Mesendoderm (in vitro differentiated cells): ENCODE data around the gene SIRT7.
"Not testable (repeated sequence)": the region's sequence is repeated elsewhere in the genome, so short reads cannot be mapped to it uniquely, and the experiment has no call there.

ENCODE experiments used
- DNase-seq: peaks from one replicate; pipeline ENCODE4 v3.0.0; 2013
- H2AK5ac ChIP-seq: 2 replicates; pipeline ENCODE4 v1.6.1; 2013; ENCODE audit warnings: low read length, inconsistent platforms
- H2BK120ac ChIP-seq: 2 replicates; pipeline ENCODE4 v1.6.1; 2013; ENCODE audit warnings: low read depth, mild to moderate bottlenecking, low read length, moderate library complexity, mixed read lengths
- H2BK15ac ChIP-seq: replicated peaks from 2 replicates; pipeline ENCODE4 v1.6.1; 2013; ENCODE audit warnings: low read depth, mild to moderate bottlenecking, moderate library complexity
- H2BK5ac ChIP-seq: 2 replicates; pipeline ENCODE4 v1.6.1; 2013; ENCODE audit warnings: low read length, inconsistent platforms
- H3K18ac ChIP-seq: 2 replicates; pipeline ENCODE4 v1.6.1; 2013; ENCODE audit warnings: mild to moderate bottlenecking, low read length, mixed read lengths
- H3K23ac ChIP-seq: one replicate; pipeline ENCODE4 v1.6.1; 2013; ENCODE audit warnings: low read length
- H3K27ac ChIP-seq: 2 replicates; pipeline ENCODE4 v1.5.1; 2013; ENCODE audit warnings: low read depth, mild to moderate bottlenecking, inconsistent platforms, low read length, moderate library complexity
- H3K27me3 ChIP-seq: 2 replicates; pipeline ENCODE4 v1.6.1; 2013; ENCODE audit warnings: low read length, control low read depth, mild to moderate bottlenecking, inconsistent platforms; ENCODE audit not compliant: insufficient read depth, poor library complexity
- H3K36me3 ChIP-seq: 2 replicates; pipeline ENCODE4 v1.6.1; 2013; ENCODE audit warnings: low read length, inconsistent platforms; ENCODE audit not compliant: control insufficient read depth, insufficient read depth
- H3K4ac ChIP-seq: one replicate; pipeline ENCODE4 v1.6.1; 2013; ENCODE audit warnings: low read depth, mild to moderate bottlenecking, low read length, moderate library complexity
- H3K4me1 ChIP-seq: 2 replicates; pipeline ENCODE4 v1.6.1; 2013; ENCODE audit warnings: low read depth, low read length, inconsistent platforms; ENCODE audit not compliant: control insufficient read depth
- H3K4me2 ChIP-seq: 2 replicates; pipeline ENCODE4 v1.6.1; 2013; ENCODE audit warnings: low read length
- H3K4me3 ChIP-seq: 2 replicates; pipeline ENCODE4 v1.5.1; 2013; ENCODE audit warnings: mild to moderate bottlenecking, low read length
- H3K56ac ChIP-seq: one replicate; pipeline ENCODE4 v1.6.1; 2013; ENCODE audit warnings: low read length
- H3K79me1 ChIP-seq: 2 replicates; pipeline ENCODE4 v1.6.1; 2013; ENCODE audit warnings: low read length, inconsistent platforms
- H3K79me2 ChIP-seq: 2 replicates; pipeline ENCODE4 v1.6.1; 2013; ENCODE audit warnings: mild to moderate bottlenecking, low read length; ENCODE audit not compliant: control insufficient read depth, insufficient read depth
- H3K9ac ChIP-seq: 2 replicates; pipeline ENCODE4 v1.6.1; 2013; ENCODE audit warnings: low read length, inconsistent platforms
- H4K5ac ChIP-seq: one replicate; pipeline ENCODE4 v1.6.1; 2013; ENCODE audit warnings: low read length
- H4K8ac ChIP-seq: one replicate; pipeline ENCODE4 v1.6.1; 2013; ENCODE audit warnings: low read depth, mild to moderate bottlenecking, control low read depth, low read length, moderate library complexity
- WGBS: extraction: QIAGEN DNeasy Blood & Tissue Kit; methylation state at CpG from one replicate; pipeline ENCODE4 v1.1.7; 2013; ENCODE audit warnings: low lambda C conversion rate, missing lambda C conversion rate; ENCODE audit not compliant: insufficient coverage; ENCODE audit errors: extremely low coverage; 5-methylcytosine and 5-hydroxymethylcytosine counted together

The SIRT7 gene

GRCh38 chr17:81918333-81918669 lies 325 bp upstream of the SIRT7 start:
- not testable (repeated sequence) for H3K18ac ChIP-seq, H3K27me3 ChIP-seq, H3K36me3 ChIP-seq, H2AK5ac ChIP-seq, DNase-seq, H3K4me1 ChIP-seq, H2BK120ac ChIP-seq, H3K9ac ChIP-seq, H3K4me3 ChIP-seq, H4K8ac ChIP-seq, H4K5ac ChIP-seq, H3K27ac ChIP-seq, H3K56ac ChIP-seq, H2BK15ac ChIP-seq, H3K4me2 ChIP-seq, H2BK5ac ChIP-seq, H3K4ac ChIP-seq, H3K23ac ChIP-seq
- Histone ChIP-seq H3K79me2 (peaks cover 42% of the 10 kb centered on the region), H3K79me1 (peaks cover 35% of the 10 kb centered on the region)
- no CpG with 5 or more reads among the region's 9 CpGs for WGBS

- Histone ChIP-seq H3K18ac (no peak overlapping the region), H2AK5ac (no peak overlapping the region), H2BK120ac (no peak overlapping the region), H3K4ac (no peak overlapping the region), H3K27me3 (no peaks in the 10 kb centered on the region), H2BK5ac (no peak overlapping the region), H3K9ac (peak overlapping the region; percentile 87), H3K56ac (peak overlapping the region; percentile 87), H3K27ac (no peak overlapping the region), H4K5ac (no peak overlapping the region), H4K8ac (no peak overlapping the region), H3K36me3 (peaks cover 10% of the 10 kb centered on the region), H3K4me3 (no peak overlapping the region), H3K79me1 (peaks cover 27% of the 10 kb centered on the region), H2BK15ac (no peak overlapping the region), H3K4me2 (peak overlapping the region; percentile 81), H3K79me2 (peaks cover 28% of the 10 kb centered on the region), H3K23ac (peak overlapping the region; percentile 15), H3K4me1 (peaks cover 5% of the 10 kb centered on the region)
- no CpG with 5 or more reads among the region's 21 CpGs for WGBS
- DNase-seq: peak; percentile 48
Observed at GRCh38 chr17:81916234-81917001, 1.6 kb downstream of the SIRT7 start.

- H3K23ac ChIP-seq: no peak overlapping the region
- H3K79me1 ChIP-seq: peaks cover 20% of the 10 kb centered on the region
- H3K56ac ChIP-seq: no peak overlapping the region
- no peak overlapping the region for H3K4me2 ChIP-seq
- no peak overlapping the region for H3K4me3 ChIP-seq
- no peak overlapping the region for H4K5ac ChIP-seq
- no peak for DNase-seq
- no peak overlapping the region for H2BK120ac ChIP-seq
- no peak overlapping the region for H3K27ac ChIP-seq
- H3K4me1 ChIP-seq: peaks cover 5% of the 10 kb centered on the region
- H3K36me3 ChIP-seq: peaks cover 9% of the 10 kb centered on the region
- H3K4ac ChIP-seq: no peak overlapping the region
- no peak overlapping the region for H2BK5ac ChIP-seq
- no CpG with 5 or more reads among the region's 12 CpGs for WGBS
- H3K9ac ChIP-seq: no peak overlapping the region
- no peak overlapping the region for H3K18ac ChIP-seq
- no peak overlapping the region for H4K8ac ChIP-seq
- no peak overlapping the region for H2BK15ac ChIP-seq
- H3K27me3 ChIP-seq: no peaks in the 10 kb centered on the region
- H3K79me2 ChIP-seq: peaks cover 18% of the 10 kb centered on the region
- H2AK5ac ChIP-seq: no peak overlapping the region
Observed at GRCh38 chr17:81915331-81915730, 2.6 kb downstream of the SIRT7 start.

- no peak overlapping the region for H3K23ac ChIP-seq
- no peak overlapping the region for H2BK120ac ChIP-seq
- no peak overlapping the region for H3K27ac ChIP-seq
- DNase-seq: no peak
- peaks cover 11% of the 10 kb centered on the region for H3K79me2 ChIP-seq
- no peak overlapping the region for H4K5ac ChIP-seq
- no peak overlapping the region for H3K4ac ChIP-seq
- H3K4me2 ChIP-seq: no peak overlapping the region
- no peak overlapping the region for H3K56ac ChIP-seq
- no peak overlapping the region for H2BK15ac ChIP-seq
- no peaks in the 10 kb centered on the region for H3K27me3 ChIP-seq
- no peak overlapping the region for H2AK5ac ChIP-seq
- H3K36me3 ChIP-seq: peaks cover 7% of the 10 kb centered on the region
- no peak overlapping the region for H4K8ac ChIP-seq
- WGBS: no CpG with 5 or more reads among the region's 36 CpGs
- H3K79me1 ChIP-seq: peaks cover 16% of the 10 kb centered on the region
- H3K18ac ChIP-seq: no peak overlapping the region
- no peak overlapping the region for H3K9ac ChIP-seq
- no peak overlapping the region for H2BK5ac ChIP-seq
- peaks cover 8% of the 10 kb centered on the region for H3K4me1 ChIP-seq
- H3K4me3 ChIP-seq: no peak overlapping the region
Observed at GRCh38 chr17:81914103-81914850, 3.7 kb downstream of the SIRT7 start.

- Histone ChIP-seq H3K79me2 (peaks cover 11% of the 10 kb centered on the region), H3K4me3 (no peak overlapping the region), H2BK5ac (no peak overlapping the region), H3K9ac (no peak overlapping the region), H2BK15ac (no peak overlapping the region), H3K27ac (no peak overlapping the region), H3K36me3 (peaks cover 7% of the 10 kb centered on the region), H3K23ac (no peak overlapping the region), H3K56ac (no peak overlapping the region), H3K79me1 (peaks cover 16% of the 10 kb centered on the region), H3K4ac (no peak overlapping the region), H4K5ac (no peak overlapping the region), H2AK5ac (no peak overlapping the region), H3K4me1 (peaks cover 8% of the 10 kb centered on the region), H2BK120ac (no peak overlapping the region), H3K27me3 (no peaks in the 10 kb centered on the region), H3K18ac (no peak overlapping the region), H4K8ac (no peak overlapping the region), H3K4me2 (no peak overlapping the region)
- DNase-seq: no peak
- WGBS: no CpG with 5 or more reads among the region's 31 CpGs
Observed at GRCh38 chr17:81913394-81914102, 4.4 kb downstream of the SIRT7 start.
